ENCODE data around the gene PLA2G4E.

Gene PLA2G4E

DNA sequence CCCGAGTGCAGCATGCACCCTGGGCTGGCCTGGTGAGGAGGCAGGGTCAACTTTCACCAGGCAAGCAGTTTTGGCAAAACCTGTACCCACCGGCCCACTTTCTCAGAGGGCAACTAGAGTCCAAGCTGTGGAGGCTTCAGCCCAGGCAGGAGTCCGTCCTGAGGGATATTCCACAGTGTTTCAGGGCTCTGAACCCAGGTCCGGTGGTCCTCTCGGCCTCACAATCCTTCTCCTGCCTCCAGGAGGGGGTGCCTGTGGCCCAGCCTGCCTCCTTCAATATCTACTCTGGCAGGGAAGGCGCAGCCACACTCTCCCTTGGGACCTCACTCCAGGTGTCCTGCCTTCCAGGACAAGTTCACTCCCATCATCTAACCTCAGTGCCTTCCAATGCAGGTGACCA, 3.9 kb downstream of the PLA2G4E start:
- DNase-seq: no peak

DNA sequence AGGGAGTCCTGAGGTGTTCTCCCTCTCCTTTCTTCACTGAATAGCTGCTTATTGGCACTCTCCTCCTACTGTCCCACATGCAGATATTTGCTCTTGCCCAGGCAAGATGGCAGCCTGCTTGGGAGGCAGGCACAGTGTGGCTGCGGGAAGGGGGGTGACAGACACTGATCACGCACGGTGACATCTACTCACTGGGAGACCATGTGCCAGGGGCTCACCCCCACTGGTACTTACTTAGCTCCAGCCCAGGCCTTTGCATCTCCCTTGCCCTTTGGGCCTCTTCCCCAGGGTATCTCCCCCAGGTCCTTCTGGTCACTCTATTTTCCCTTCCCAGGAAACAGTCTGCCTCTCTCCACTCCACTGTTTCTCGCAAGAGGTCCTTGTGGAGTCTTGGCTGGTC, 6.4 kb downstream of the PLA2G4E start:
- DNase-seq: no peak

DNA sequence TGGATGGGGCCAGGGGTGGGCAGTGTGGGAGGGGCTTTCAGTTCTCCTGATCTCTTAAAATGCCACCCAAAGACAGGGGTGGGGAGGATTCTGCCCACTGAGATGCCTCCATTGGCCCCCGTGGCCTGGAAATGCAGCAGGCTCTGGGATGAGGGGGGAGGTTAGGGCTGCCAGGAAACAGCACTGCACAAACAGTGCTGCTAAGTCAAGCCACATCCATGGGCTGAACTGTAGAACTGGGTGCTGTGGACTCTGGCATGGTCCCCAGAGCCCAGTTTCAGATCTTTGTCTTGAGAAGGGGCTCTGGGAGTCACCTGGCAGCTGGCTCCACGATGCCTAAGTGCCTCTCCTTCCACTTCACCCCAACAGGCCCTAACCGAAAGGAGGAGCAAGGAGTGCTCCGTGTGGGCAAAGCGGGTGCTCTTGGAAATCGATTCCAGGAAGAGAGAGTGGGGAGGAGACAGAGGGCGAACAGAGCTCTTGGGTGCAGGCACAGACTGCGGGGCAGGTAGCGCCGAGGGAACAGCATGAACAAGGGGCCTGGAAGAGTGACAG, 7.8 kb downstream of the PLA2G4E start:
- no peak for DNase-seq

DNA sequence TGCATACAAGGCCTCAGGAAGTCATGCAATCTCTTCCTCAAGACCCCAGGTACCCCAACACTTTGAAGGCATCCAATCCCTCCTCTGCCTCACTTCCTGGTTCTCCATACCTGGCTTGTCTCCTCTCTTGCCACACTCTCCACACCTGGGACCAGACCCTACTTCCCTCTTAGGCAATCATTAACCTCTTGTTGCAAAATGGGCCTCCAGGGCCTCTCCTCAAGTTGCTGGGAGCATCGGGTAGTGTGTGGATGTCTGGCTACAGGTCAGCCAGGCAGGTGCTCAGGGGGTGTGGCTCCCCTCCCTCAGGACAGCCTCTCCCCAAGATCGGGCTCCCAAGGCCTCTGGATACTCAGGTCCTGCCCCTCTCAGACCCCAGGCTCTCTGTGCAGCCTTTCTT, 8.6 kb downstream of the PLA2G4E start:
- DNase-seq: no peak

DNA sequence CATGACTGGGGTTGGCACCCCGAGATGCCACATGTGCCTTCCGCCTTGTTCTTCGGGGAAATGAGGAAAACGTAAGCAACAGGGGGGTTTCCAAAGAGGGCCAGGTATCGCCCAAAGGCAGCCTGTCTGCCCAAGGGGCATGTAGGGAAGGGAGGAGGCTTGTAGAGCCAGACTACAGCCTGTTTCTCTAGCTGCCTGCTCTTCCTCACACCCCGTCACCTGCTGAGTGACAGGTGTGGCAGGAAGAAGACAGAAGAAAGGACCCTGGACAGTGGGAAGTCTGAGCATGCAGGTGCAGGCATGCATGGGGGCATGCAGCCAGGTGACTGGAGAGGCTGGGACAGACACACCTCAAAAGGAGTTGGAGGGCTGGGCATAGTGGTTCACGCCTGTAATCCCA, 9.8 kb downstream of the PLA2G4E start:
- no peak for DNase-seq

DNA sequence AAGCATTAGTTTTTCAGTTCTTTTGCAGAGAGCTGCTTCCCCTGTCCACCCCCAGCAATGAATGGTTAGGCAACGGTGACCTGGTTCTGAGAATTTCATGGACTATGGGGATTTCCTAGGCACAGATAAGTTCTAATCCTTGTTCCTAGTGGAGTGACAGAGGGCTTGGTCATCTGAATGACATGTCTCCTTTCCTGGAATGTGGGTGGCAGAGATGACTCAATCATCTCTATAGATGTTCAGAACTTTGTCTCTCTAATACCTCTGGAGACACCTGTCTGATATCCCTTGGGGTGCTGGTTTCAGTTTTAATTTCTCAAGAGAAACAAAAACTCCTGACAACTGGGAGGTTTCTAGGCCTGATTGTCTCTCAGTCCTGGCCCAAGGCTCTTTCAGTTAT, 10.4 kb downstream of the PLA2G4E start:
- peak; percentile 32 for DNase-seq

DNA sequence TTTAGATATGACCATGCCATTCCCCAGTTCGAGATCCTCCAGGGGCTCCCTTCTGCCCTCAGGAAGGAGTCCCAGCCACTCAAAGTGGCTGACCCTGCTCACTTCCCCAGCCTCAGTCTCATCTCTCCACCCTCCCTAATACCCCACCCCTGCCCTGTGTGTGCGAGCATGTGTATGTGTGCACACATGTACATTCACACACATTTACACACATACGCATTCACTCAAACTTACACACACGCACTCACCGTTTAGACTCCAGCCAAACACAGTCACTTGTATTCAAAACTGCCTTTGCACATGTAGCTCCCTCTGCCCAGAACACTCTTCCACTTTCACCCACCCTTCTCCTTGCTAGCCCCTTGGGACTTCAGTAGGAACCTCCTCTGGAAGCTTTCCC, 11.4 kb downstream of the PLA2G4E start:
- no peak for DNase-seq

DNA sequence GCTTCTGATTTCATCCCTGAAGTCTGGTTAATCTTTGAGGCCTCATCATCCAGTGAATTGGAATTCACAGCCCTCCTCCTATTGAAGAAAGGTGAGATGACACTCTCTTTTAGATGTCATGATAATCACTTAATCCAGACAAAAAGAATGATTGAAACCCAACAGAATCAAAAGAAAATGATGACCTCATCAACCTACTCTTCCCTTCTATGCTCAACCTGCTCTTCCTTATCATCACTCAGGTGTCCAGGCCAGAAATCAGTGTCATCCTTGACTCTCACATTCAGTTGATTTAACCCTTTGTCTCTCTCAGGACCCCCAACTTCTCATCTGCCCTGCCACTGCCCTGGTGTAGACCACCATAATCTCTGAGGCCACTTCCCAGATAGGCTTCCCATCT, 11.8 kb downstream of the PLA2G4E start:
- DNase-seq: no peak

DNA sequence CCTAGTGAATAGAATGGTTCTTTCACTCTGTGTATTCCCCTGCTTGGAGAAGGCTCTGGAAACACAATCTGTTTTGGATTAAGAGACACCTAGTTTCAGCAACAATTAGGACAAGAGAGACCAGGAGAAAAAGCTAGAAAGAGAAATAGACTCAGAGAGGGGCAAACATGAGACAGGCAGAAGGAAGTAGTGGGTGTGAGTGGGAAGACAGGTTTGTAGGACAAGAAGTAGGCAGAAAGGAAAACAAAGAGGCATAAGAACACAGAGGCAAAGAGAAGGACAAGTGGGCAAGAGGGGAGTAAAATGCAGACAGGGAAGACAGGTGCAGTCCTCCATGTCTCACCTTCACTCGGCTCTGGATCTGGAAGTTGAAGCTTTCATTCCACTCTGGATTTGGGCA, 13.5 kb downstream of the PLA2G4E start:
- no peak for DNase-seq

DNA sequence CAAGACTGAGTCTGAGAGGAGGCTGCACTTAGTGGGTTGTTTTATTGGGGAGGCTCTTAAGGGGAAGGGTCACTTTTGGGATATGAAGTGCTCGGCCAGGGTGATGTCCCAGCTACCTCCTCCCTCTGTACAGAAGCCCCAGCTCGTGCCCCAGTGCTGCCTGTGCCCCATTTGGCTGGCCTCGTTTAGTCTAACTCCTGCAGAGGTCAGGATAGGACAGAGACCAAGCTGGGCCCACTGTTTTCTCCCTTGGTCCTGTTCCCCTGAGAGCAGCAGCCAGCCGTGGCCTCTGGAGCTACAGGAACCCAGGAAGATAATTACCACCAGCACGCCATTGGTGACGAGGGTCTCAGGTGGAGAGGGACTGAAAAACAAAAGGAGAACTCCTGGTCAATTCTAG, 18.5 kb downstream of the PLA2G4E start:
- no peak for DNase-seq

DNA sequence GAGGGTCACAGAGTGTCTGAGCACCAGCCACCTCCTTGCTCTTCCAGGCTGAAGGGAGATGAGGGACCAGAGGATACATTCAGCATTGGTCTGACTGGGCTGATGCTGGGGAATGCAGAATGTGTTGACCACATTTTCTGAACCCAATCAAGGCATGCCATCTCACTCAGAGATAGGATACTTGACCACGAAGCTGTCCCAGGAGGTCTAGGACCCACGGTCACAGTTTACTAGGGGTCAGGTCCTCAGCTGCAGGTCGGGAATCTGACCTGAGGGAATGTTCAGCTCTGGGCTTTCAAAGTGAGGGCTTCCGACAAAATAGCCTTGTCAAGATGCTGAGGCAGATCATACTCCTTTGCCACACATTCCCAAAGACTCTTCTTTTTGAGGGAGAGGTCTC, 19.6 kb downstream of the PLA2G4E start:
- DNase-seq: no peak

DNA sequence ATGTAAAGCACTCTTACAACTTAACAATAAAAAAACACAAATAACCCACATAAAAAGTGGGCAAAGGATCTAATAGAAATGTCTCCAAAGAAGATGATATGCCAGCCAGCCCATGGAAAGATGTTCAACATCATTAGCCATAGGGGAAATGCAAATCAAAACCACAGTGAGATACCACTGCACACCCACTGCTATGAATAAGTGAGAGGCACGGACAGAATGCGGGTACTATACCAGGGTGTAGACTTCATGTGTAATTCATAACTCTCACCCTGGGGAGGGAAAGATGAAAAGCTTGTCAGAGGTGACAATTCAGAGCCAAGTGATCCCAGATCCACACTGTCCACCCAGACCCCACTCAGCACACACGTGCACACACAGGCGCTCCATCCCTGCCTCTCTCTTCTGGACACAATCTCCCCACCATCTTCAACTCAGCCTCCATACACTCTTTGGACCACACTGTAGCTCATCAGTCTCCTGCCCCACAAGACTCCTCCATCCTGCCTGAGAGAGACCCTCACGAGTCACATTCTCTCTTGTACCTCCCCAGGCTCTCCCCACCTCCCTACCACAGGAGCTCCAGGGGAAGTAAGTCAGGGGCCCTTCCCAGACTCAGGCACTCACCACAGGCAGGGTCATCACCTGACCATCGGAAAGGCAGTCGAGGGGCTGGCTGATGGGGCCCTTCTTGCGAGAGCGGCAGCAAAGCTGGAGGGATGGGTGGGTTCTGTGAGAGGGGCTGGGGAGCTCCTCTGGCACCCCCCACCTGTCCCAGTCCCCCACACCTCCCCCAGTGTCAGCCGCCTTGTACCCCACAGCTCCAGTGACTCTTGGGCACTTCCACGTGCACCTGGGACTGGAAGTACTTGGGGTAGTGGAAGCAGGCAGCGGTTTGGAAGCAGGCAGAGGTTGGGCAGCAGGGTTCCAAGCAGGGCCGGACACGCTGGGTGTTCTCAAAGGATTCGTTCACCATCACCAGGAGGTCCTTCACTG, 21.3 kb downstream of the PLA2G4E start:
- DNase-seq: no peak

DNA sequence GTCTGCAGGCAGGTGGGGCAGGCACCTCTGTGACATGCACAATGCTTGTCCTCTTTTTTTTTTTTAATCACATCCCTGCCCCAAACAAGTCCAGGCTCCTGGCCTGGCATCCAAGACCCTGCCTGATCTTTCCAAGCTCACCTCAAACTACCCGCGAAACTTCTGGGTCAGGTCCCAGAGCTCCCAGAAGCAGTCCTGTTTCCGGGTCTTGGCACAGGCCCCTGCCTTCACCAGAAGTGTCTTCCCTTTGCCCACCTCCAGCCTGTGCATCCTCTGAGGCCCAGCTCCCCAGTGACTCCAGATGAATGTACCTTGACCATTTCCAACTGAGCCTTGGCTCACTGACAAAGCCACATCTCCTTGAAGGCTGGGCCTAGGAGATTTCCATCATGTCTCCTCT, 23.0 kb downstream of the PLA2G4E start:
- DNase-seq: no peak

DNA sequence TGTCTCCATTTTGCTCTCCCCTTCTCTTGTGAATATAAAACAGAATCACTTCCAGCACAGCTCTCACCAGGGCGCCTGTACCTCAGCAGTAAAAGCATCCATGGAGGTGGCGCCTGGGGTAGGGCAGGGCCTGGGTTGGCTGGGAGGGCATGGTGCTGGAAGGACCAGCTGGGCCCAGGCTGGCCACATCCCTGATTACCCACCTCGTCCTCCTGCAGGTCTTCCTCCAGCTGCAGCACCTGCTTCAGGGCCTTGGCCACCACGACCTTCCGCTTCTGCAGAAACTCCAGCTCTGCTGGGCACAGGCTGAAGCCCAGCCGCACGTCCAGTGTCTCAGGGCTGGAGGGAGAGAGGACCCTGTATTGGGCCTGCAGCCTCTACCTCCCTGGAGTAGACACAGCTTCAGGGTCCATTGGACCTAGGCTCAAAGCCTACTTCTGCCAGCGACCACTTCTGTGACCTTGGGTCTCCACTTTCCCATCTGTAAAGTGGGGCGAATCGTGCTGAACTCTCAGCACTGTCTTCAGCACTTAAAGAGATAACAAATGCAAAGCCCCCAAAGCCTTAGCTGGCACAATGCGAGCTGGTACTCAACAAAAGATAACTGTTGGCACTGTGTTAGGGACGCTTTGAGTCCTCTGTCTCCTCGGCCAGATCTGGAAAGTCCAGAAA, 23.8 kb downstream of the PLA2G4E start:
- DNase-seq: no peak

DNA sequence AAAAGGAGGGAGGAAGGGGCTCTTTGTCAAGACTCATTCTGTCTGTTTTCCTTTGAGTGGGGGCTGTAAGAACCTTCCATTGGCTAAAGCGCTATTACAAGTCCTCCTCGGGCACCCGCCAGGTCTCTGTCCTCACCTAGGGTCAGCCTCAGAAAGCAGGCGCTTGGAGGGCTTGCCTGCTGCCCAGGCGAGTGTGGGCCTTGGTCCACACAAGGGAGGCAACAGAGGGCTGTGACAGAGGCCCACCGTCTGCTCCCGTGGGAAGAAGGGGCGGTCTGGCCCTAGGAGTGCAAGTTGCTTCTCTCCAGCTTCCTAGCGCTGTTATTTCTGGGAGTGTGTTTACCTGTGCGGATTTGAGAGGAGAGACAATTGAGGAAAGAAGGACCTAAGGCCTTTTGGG, 24.5 kb downstream of the PLA2G4E start:
- DNase-seq: no peak

DNA sequence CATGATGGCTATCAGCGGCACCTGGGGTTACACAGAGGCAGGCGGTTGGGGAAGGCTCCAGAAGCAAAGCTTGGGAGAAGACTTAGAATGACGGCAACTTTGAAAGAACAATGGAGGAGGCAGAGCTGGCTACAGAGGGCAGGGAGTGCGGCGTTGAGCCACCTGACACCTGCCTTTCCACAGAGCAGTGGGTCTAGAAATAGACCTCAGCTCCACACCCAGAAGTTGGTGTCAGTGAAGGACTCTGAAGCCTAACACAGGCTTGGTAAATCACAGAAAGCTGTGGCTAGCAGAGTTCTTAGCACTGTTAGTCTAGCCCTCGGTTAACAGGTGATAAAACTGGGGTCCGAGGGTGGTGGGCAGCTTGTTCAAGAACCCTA, 25.4 kb downstream of the PLA2G4E start:
- DNase-seq: no peak

DNA sequence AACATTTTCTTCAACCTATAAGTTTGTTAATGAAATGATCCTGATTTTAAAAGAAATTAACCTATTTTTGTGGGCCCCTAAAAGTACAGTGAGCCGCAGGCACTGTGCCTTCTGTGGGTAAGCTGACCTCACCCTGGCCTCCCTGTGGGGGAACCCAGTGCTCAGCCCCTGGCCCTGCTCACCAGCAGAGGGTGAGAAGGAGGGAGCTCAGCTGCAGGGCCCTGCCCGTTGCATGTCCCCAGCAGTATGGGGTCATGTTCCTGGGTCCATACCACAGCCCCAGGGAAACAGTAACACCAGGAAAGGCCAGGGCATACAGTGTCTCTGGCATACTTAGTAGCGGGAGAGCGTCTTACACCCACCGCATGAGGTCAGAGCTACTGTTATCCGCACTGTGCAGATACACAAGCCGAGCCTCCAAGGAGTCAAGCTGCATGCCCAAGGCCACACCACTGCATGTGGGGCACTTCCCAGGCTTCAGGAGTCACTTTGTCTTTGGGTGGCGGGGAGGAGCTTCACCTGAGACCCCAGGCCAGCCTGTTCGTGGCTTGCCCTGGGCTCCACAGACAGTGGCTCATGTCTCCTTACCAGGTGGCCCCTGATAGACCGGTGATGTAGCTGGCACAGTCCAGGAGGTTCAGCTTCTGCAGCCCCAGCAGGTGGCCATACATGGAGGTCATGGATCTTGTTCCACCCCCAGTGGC, 25.9 kb downstream of the PLA2G4E start:
- no peak for DNase-seq

DNA sequence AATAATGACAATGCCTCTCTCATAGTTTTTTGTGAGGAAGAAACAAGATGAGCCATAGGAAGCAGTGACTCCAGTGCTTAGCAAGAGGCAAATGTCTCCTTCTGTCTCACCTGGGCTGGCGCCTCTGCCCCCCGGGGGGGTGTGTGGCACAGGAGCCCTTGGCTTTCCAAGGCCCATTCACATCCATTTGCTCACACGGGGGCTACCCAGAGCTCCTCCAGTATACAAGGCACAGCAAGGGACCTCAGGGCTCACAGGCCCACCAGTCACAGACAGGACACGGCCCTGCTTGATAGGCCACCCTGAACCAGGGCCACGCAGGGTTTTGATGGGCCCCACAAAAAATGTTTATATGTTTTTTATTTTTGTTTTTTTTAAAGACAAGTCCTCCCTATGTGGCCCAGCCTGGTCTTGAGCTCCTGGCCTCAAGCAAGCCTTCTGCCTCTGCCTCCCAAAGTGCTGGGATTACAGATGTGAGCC, 26.6 kb downstream of the PLA2G4E start:
- DNase-seq: no peak

DNA sequence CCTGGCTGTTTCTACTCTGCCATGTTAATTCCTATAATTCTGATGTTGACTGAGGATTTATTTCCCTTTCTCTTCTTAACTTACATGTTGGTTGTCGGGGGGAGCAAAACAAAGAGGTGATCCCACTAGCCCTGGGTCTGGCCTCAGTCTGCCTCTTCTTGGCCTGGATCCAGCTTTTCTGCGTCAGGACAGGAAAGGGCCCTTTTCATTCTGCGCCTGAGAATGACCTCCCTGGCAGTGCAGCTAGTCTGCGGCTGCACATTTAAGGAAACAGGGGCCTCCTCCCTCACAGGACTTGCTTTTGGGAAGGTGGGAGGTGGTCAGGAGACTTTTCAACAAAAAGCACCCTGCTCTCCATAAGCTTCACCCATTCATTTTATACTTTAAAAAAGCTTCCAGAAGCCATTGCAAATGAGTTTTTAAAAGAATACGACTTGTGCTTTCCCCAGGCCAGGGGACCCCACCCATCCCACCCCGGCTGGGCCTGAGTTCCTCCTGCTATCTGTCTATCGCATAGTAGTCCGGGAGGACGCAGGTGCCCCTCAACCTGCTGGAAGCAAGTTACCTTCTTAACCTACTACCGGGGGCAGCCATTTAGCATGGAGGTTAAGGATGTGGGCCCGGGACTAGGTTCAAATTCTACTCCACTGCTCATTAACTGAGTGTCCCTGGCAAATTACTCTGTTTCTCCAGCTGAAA, 27.2 kb downstream of the PLA2G4E start:
- no peak for DNase-seq

DNA sequence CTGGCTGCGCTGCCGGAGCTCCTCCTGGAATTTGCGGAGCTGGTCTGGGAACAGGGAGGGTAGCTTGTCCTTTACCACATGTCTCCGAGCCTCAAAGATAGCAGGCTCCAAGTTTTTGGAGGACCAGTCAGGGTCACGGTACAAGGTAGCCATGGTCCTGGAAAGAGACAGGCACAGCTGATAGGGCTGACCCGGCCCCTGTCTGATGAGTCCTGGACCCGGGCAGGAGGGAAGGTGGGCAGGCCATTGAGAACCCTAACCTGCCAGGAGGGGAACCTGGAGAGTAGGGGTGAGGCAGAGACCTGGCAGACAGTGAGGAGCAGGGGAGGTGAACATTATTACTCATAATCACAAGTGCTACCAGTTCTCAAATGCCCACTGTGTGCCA, 28.0 kb downstream of the PLA2G4E start:
- DNase-seq: no peak

DNA sequence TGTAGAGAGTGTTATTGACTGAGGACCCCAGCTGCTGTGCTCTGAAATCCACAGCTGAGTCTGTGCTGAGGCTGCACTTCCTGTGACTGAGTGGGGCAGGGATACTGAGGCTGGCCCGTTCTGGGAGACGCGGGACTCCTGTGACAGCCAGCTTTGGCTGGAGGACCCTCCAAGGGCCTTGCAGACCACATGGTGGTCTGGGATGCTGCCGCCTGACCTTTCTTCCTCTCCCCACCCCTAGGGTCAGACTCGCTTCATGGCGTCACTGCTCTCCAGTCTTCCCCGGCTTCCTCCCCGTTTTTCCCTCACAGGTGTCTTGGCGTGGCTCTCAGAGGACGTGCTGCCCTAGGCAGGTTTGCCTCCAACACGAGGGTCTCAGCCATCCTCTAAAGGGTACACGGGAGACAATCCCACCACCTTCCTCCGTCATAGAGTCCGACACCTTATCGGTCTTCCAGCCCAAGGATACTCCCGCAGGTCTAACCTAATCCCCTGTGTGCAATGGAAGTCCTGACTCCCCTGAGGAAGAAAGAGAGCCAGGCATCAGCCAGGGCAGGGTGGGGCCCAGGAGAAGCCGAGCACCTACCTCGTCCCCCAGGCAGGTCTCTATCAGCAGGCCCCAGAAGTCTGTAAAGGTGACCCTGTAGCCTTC, 28.6 kb downstream of the PLA2G4E start:
- DNase-seq: no peak

DNA sequence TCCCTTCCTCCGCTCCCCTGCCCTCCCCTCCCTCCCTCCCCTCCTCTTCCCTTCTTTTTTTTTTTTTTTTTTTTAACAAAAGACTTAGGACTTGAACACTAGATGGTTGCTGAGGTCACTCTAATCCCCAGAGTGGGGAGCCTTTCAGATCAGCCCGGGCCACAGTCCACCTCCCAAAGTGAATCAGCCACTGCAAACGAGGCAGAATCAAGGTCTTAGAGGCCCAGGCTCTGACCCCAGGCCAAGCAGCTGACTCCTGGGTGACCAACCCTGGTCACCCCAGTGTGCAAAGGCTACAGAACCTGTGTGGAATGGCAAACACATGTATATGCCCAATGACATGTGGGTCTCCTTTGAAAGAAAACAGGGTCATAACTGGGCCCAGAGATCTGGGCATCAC, 30.2 kb downstream of the PLA2G4E start:
- DNase-seq: no peak
